Epidermal melanocyte (primary cell): ENCODE results near the gene DOHH.
"Not testable (repeated sequence)": the region's sequence is repeated elsewhere in the genome, so short reads cannot be mapped to it uniquely, and the experiment has no call there.

Experiments used
- DNase-seq: peaks from one replicate; pipeline ENCODE4 v3.0.0; 2011; ENCODE audit warnings: low spot score; ENCODE audit not compliant: insufficient read length

DOHH gene

GRCh38 chr19:3520166-3521103, 20.0 kb upstream of the DOHH start:
- no peak for DNase-seq

DNA sequence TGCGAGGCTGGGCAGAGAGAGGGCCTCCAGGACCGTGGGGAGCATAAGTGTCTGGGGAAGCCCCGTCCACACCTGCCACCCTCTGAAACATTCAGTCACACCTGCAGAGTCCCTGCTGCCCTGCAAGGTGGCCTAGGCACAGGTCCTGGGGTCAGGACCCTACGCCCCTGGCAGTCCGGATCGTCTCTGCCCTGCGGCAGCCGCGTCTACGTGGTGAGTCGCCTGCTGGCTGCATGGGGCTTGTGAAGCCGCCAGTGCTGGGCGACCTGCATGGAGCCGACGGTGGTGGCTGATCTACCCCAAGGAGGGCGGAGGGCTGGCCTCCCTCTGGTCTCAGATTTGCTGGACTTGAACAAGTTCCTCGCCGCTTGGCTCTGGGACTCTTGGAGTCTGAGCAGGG, 18.7 kb upstream of the DOHH start:
- DNase-seq = no peak

- DNase-seq = no peak
Measured at GRCh38 chr19:3518659-3519058, 18.2 kb upstream of the DOHH start.

- no peak for DNase-seq
Measured at GRCh38 chr19:3518255-3518654, 17.8 kb upstream of the DOHH start.

DNA sequence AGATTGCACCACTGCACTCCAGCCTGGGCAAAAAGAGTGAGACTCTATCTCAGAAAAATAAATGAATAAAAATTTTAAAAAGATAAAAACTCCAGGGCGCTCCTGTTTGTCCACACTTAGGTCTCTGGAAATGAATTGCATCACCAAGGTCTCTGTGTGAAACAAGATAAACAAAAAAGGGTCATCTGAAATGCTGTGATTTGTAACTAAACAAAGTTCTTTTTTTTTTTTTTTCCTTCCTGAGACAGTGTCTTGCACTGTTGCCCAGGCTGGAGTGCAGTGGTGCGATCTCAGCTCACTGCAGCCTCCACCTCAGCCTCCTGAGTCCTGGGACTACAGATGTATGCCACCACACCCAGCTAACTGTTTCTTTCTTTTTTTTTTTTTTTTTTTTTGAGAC, 17.2 kb upstream of the DOHH start:
- no peak for DNase-seq

DNA sequence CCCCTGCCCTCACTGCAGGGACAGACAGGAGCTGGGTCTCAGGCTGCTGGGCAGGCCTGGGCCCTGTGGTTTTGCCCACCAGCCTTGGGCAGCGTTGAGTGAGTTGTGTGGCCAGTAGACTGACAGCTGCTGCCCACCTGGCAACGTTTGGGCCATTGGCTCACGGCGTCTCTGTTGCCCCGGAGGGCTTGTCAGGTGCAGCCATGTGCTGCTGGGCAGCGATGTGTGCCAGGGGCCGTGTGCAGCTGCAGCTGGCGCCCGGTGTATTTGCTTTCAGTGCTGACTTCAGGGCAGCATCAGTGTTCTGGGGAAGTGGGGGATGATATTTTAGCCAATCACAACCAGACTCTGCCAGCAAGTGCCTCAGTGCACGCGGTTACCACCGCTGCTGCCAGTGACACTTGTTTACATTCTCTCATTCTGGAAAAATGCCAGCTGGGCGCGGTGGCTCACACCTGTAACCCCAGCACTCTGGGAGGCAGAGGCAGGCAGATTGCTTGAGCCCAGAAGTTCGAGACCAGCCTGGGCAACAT, 16.3 kb upstream of the DOHH start:
- no peak for DNase-seq

GRCh38 chr19:3515891-3516422, 15.5 kb upstream of the DOHH start:
- DNase-seq = no peak

- no peak for DNase-seq
Measured at GRCh38 chr19:3514930-3515329, 14.5 kb upstream of the DOHH start.

GRCh38 chr19:3513229-3514140, 13.0 kb upstream of the DOHH start:
- DNase-seq = no peak

DNA sequence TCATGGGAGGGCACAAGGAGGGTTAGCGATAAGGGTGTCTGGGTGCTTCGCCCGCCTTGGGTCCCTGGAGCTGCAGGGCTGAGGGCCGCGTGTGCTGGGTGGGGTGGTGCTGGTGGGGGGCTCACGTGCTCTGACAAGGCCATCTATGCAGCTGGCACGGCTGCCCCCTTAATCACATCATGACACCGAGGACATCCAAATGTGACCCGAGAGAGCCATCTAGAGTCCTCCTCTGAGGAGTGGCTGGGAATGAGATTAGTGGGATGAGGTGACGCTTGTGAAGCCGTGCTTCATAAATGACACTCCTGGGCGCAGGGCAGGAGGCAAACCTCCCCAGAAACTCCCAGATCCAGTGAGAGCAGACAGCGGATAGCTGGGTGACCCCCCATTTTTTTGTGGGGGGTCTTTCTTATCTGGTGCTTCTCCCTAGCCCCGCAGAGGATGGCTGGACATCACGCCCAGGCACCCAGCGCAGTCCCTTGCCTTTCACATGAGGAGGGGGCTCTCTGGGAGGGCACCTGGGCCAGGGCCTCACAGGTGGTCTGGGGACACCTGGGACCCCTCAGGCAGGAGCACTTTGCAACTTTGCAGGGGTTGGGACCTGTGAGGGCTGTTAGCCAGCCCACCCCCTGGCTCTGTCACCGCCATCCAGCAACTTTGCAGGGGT, 12.2 kb upstream of the DOHH start:
- DNase-seq = no peak

GRCh38 chr19:3511506-3512251, 11.2 kb upstream of the DOHH start:
- DNase-seq = no peak

GRCh38 chr19:3510727-3511126, 10.3 kb upstream of the DOHH start:
- DNase-seq = no peak

DNA sequence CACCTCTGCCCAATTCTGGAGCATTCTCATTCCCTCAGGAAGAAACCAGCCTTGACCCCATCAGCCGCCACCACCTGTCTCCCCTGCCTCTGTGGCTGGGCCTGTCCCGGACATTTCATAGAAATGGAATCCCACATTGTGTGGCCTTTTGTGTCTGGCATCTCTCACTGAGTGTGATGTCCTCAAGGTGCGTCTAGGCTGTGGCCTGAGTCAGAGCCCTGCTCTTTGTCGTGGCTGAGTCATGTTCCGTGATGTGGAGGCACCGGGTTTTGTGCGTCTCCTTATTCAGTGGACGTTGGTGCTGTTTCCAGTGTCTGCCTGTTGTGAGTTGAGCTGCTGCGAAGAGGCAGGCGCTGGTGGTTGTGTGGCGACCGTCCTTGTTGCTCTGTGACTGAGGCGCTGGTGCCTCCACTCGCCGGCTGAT, 9.1 kb upstream of the DOHH start:
- no peak for DNase-seq

GRCh38 chr19:3508771-3509535, 8.5 kb upstream of the DOHH start:
- no peak for DNase-seq

- DNase-seq = not testable (repeated sequence)
Measured at GRCh38 chr19:3508121-3508661, 7.7 kb upstream of the DOHH start.

DNA sequence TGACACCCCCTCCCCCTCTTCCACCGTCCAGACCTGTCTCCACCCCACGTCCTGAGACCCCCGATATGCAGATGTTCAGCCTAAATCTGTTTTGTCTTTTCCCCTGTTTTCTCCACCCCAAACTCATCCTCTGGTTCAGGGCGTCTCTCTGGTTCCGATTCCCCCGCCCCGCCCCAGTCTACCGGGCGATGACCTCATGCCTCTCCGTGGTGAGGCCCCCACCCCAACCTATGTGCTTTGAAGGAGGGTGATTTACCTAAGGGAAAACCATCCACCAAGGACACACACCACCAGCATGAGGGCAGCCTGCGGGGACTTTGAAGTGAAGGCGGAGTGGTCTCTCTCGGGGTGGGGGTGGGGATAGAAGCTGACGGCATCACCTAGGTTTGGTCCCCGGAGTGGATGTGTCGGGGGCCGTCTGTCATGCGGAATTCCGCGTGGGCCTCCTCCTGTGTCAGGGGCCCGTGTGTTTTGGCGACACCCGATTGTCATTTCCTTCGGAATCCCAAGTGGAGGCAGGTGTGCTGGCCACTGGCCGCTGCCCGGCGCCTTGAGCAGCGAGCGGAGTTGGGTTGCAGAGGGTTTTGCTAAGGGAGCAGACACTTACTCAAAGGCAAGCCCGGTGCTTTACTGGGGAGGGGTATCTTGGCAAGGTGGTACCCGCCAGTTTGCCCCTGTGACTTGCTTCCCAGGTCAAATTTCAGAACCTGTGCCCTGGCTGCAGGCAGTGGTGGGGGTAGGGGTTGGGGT, 7.1 kb upstream of the DOHH start:
- no peak for DNase-seq

GRCh38 chr19:3506384-3507340, 6.2 kb upstream of the DOHH start:
- DNase-seq = no peak
